DOHH2 (cell line): ENCODE data around the gene MYCT1.
"Not testable (repeated sequence)": the region's sequence is repeated elsewhere in the genome, so short reads cannot be mapped to it uniquely, and the experiment has no call there.

Source experiments
- H3F3A ChIP-seq: fragments of 200-600 bp; sonication (generic), shearing (Covaris generic); 2 replicates; pipeline ENCODE4 v1.6.0; 2016; ENCODE audit warnings: antibody characterized with exemption, mild to moderate bottlenecking; ENCODE audit not compliant: control insufficient read depth, insufficient read depth
- H3K27ac ChIP-seq: fragments of 200-600 bp; sonication (generic); 2 replicates; pipeline ENCODE4 v1.5.1; 2014; ENCODE audit warnings: low read depth, mild to moderate bottlenecking, low read length, moderate library complexity
- H3K27me3 ChIP-seq: fragments of 200-600 bp; sonication (generic); 2 replicates; pipeline ENCODE4 v1.6.1; 2014; ENCODE audit warnings: mild to moderate bottlenecking, low read length, mixed read lengths; ENCODE audit not compliant: control insufficient read depth
- H3K36me3 ChIP-seq: fragments of 200-600 bp; sonication (generic); 2 replicates; pipeline ENCODE4 v1.6.1; 2014; ENCODE audit warnings: mild to moderate bottlenecking, low read length, moderate library complexity, mixed read lengths; ENCODE audit not compliant: control insufficient read depth
- H3K4me1 ChIP-seq: fragments of 200-600 bp; sonication (generic); 2 replicates; pipeline ENCODE4 v1.6.1; 2014; ENCODE audit warnings: mild to moderate bottlenecking, low read length, mixed read lengths; ENCODE audit not compliant: control insufficient read depth
- H3K4me2 ChIP-seq: fragments of 200-600 bp; sonication (generic); 2 replicates; pipeline ENCODE4 v1.6.0; 2014; ENCODE audit warnings: mild to moderate bottlenecking, low read length, moderate library complexity
- H3K4me3 ChIP-seq: fragments of 200-600 bp; sonication (generic); 2 replicates; pipeline ENCODE4 v1.5.1; 2014; ENCODE audit warnings: mild to moderate bottlenecking, low read length, mixed read lengths
- H3K79me2 ChIP-seq: fragments of 200-600 bp; sonication (generic); 2 replicates; pipeline ENCODE4 v1.6.1; 2014; ENCODE audit warnings: mild to moderate bottlenecking, low read length, mixed read lengths; ENCODE audit not compliant: control insufficient read depth
- H3K9me2 ChIP-seq: fragments of 200-600 bp; sonication (generic); replicated peaks from 2 replicates; pipeline ENCODE4 v1.6.1; 2014; ENCODE audit warnings: mild to moderate bottlenecking, low read length, mixed read lengths; ENCODE audit not compliant: control insufficient read depth
- H3K9me3 ChIP-seq: fragments of 200-600 bp; sonication (generic); 2 replicates; pipeline ENCODE4 v1.6.1; 2014; ENCODE audit warnings: antibody characterized with exemption, low read length, mixed read lengths; ENCODE audit not compliant: control insufficient read depth, insufficient read depth
- H4K20me1 ChIP-seq: fragments of 200-600 bp; sonication (generic); 2 replicates; pipeline ENCODE4 v1.6.0; 2014; ENCODE audit warnings: low read depth, mild to moderate bottlenecking, antibody characterized with exemption, low read length, moderate library complexity; ENCODE audit not compliant: control insufficient read depth, insufficient read depth
- EZH2phosphoT487 ChIP-seq: fragments of 200-600 bp; sonication (generic); IDR thresholded peaks from 2 replicates; pipeline ENCODE4 v1.6.1; 2017; ENCODE audit warnings: borderline replicate concordance, mild to moderate bottlenecking, antibody characterized with exemption, low read length, moderate library complexity, mixed read lengths
- TF ChIP-seq, protein P1 (sequence below): fragments of 200-600 bp; sonication (generic); IDR thresholded peaks from one replicate; pipeline ENCODE4 v1.5.1; 2014; ENCODE audit warnings: antibody characterized with exemption, mild to moderate bottlenecking, low read depth, low read length; ENCODE audit not compliant: poor library complexity, severe bottlenecking

The MYCT1 gene

DNA sequence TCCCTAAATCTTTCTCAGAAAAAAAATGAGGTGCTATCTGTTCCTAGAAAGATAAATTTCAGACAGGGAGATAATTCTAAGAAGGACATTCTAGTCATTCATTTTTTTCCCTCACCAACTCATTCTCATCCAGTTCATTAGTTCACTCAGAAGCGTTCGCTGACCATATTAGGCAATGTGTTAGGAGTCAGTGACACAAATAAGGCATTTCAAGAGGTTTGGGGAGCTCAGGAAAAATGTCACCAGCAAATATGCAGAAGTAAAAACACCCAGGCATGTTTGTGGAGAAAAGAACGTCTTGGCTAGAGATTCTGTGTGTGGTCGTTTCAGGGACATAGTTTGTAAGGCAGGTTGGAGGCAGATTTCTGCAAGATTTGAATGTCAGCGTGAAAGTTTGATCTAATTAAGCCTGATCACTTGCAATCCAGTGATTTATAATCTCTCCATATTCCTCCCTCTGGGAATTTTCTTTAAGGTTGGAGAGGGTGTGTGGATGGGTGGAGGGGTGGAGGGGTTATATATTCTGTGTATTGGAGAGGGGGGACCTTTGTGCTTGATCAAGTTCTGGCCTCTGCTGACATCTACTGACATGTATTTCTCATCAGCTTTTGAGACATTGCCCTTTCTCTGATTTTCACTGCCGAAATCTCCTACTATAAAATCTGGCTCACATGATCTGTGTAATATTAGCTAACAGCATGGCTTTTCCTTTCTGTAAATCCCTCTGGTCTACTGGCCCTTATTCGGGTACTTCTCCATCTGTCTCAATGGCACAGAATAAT lies 3.6 kb downstream of the MYCT1 start:
- no peak for TF ChIP-seq EZH2phosphoT487
- TF ChIP-seq, protein P1, sequence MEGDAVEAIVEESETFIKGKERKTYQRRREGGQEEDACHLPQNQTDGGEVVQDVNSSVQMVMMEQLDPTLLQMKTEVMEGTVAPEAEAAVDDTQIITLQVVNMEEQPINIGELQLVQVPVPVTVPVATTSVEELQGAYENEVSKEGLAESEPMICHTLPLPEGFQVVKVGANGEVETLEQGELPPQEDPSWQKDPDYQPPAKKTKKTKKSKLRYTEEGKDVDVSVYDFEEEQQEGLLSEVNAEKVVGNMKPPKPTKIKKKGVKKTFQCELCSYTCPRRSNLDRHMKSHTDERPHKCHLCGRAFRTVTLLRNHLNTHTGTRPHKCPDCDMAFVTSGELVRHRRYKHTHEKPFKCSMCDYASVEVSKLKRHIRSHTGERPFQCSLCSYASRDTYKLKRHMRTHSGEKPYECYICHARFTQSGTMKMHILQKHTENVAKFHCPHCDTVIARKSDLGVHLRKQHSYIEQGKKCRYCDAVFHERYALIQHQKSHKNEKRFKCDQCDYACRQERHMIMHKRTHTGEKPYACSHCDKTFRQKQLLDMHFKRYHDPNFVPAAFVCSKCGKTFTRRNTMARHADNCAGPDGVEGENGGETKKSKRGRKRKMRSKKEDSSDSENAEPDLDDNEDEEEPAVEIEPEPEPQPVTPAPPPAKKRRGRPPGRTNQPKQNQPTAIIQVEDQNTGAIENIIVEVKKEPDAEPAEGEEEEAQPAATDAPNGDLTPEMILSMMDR, result no peak
- H3K9me3 ChIP-seq, result no peaks in the 10 kb centered on the region
- no peaks in the 10 kb centered on the region for H3K36me3 ChIP-seq
- H3K4me1 ChIP-seq, result no peaks in the 10 kb centered on the region
- H3K9me2 ChIP-seq, result no peaks in the 10 kb centered on the region
- no peak overlapping the region for H3K27ac ChIP-seq
- no peaks in the 10 kb centered on the region for H4K20me1 ChIP-seq
- H3K79me2 ChIP-seq, result no peaks in the 10 kb centered on the region
- H3K27me3 ChIP-seq, result peaks cover 19% of the 10 kb centered on the region
- no peaks in the 10 kb centered on the region for H3F3A ChIP-seq
- no peak overlapping the region for H3K4me2 ChIP-seq
- no peak overlapping the region for H3K4me3 ChIP-seq

- no peak for TF ChIP-seq EZH2phosphoT487
- TF ChIP-seq, protein P1, result no peak
- H3K4me1 ChIP-seq, result no peaks in the 10 kb centered on the region
- H4K20me1 ChIP-seq, result no peaks in the 10 kb centered on the region
- no peaks in the 10 kb centered on the region for H3K79me2 ChIP-seq
- no peak overlapping the region for H3K27ac ChIP-seq
- H3K36me3 ChIP-seq, result no peaks in the 10 kb centered on the region
- no peaks in the 10 kb centered on the region for H3K9me3 ChIP-seq
- no peaks in the 10 kb centered on the region for H3F3A ChIP-seq
- peaks cover 19% of the 10 kb centered on the region for H3K27me3 ChIP-seq
- no peak overlapping the region for H3K4me3 ChIP-seq
- no peak overlapping the region for H3K4me2 ChIP-seq
- H3K9me2 ChIP-seq, result no peaks in the 10 kb centered on the region
Measured at GRCh38 chr6:152701863-152702401, 4.2 kb downstream of the MYCT1 start.

DNA sequence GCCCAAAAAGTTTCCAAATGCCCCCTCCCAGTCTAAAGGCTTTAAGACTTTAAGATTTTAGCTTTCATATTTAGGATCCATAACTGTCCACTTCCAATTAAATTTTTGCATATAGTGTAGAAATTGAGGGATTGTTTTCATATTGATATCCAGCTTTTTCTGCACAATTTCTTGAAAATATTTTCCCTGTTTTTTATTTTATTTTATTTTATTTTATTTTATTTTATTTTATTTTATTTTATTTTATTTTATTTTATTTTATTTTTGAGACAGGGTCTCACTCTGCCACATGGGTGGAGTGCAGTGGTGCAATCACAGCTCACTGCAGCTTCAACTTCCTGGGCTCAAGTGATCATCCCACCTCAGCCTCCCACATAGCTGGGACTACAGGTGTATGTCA lies 6.1 kb downstream of the MYCT1 start:
- H3K79me2 ChIP-seq, H3F3A ChIP-seq, H3K27ac ChIP-seq, H3K9me3 ChIP-seq, H3K4me3 ChIP-seq, H3K36me3 ChIP-seq, H3K4me1 ChIP-seq, H4K20me1 ChIP-seq, H3K4me2 ChIP-seq, H3K9me2 ChIP-seq: not testable (repeated sequence)
- peaks cover 19% of the 10 kb centered on the region for H3K27me3 ChIP-seq

DNA sequence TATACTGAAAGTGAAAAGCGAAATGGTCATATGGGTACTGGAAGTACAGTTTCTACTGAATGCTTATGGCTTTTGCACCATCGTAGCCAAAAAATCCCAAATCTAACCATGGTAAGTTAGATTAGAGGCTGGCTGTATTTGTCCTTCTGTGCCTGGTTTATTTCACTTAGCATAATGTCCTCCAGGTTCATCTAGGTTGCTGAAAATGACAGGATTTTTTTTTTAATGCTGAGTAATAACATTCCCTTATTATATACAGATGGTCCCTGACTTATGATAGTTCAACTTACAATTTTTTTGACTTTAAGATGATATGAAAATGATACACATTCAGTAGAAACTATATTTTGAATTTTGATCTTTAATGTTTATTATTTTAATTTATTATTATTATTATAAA lies 7.6 kb downstream of the MYCT1 start:
- Histone ChIP-seq H3K79me2 (no peaks in the 10 kb centered on the region), H3K9me2 (no peaks in the 10 kb centered on the region), H3K27me3 (peaks cover 16% of the 10 kb centered on the region), H4K20me1 (no peaks in the 10 kb centered on the region), H3K9me3 (no peaks in the 10 kb centered on the region), H3K36me3 (no peaks in the 10 kb centered on the region), H3K27ac (no peak overlapping the region), H3K4me2 (no peak overlapping the region), H3K4me1 (no peaks in the 10 kb centered on the region), H3F3A (no peaks in the 10 kb centered on the region), H3K4me3 (no peak overlapping the region)
- TF ChIP-seq, protein P1, result no peak
- no peak for TF ChIP-seq EZH2phosphoT487
